ENCODE data around the gene TCF12.

- TF ChIP-seq CTCF (IDR thresholded peaks at IDR 0.05), result no peak
- no peak for TF ChIP-seq SIN3A (IDR thresholded peaks at IDR 0.05; ENCODE audit: borderline replicate concordance, insufficient read depth, low read depth, low read length)
Observed at GRCh38 chr15:57098896-57099295, 180.5 kb downstream of the TCF12 start.
